HG02763 (cell line): ENCODE results near the gene CDC20.
"Not testable (repeated sequence)": the region's sequence is repeated elsewhere in the genome, so short reads cannot be mapped to it uniquely, and the experiment has no call there.

Experiments used
- ATAC-seq: cut with Tn5 transposase; IDR thresholded peaks from one replicate; pipeline ENCODE4 v1.9.1; 2021; ENCODE audit warnings: mild to moderate bottlenecking, moderate library complexity; ENCODE audit not compliant: unreplicated experiment

The CDC20 gene

GRCh38 chr1:43379476-43379875 lies 20.7 kb downstream of the CDC20 start:
- no peak for ATAC-seq

DNA sequence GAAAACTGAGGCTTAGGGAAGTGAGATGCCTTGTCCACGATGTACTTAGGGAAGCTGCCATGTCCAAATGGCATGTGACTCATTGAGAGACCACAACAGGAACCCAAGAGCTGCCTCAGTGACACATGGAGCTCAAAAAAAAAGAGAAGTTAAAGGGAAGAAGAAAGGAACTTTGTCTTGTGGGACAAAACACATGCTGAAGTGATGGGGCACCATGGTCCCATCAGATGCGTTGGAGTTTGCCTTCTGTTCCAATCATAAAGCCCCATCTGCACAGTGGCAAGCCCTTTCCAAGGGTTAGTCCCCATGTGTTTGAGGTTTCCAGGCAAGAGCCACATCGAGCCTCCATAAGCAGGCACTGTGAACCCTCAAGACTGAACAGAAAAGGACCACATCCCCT lies 22.8 kb downstream of the CDC20 start:
- no peak for ATAC-seq

GRCh38 chr1:43382027-43382779 lies 23.4 kb downstream of the CDC20 start:
- no peak for ATAC-seq

DNA sequence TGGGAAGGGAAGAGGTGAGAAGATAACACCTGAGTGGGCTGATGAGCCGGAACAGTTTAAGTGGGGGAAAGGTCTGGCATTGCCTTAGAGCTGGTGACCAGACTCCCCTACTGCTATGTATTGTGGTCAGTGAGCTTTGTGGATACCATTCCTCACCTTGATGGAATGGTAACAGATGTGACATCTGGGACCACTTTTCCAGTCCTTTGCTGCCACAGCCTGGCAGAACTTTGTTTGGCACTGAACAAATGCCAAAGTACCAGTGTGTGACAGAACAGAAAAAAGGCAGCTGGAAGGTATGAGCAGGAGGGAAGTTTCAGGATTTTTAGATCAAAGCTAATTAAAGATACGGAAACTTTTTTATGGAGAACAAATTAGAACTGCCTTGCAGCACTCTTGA lies 24.7 kb downstream of the CDC20 start:
- no peak for ATAC-seq

GRCh38 chr1:43386676-43387075 lies 27.9 kb downstream of the CDC20 start:
- ATAC-seq, result no peak

DNA sequence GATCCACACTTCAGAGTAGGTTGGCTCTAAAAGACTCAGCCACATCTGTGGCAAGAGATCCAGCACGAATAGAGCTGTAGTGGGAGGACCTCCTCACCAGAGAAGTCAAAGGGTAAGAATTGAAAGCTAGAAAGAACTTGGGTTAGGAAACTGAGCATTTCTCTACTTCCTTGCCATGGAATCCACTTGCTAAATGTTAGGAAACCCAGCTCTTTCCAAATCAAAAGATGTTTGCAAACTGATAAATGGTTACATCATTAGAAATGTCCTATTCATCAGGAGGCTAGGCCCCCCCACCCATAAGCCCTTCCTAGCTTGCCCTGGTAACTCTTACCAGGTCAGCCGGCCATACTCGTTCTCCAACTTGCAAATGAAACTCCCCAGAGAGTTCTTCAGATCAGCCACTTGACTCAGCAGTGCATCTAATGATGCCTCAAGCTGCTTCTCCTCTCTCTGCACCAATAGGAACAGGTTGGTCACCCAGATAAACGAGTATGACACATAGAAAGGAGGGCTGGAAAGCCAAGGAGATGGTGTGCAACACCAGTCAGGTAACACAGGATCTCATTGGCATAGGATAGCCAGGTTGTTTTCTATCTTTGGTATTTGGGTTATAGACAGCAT lies 29.3 kb downstream of the CDC20 start:
- ATAC-seq, result no peak

DNA sequence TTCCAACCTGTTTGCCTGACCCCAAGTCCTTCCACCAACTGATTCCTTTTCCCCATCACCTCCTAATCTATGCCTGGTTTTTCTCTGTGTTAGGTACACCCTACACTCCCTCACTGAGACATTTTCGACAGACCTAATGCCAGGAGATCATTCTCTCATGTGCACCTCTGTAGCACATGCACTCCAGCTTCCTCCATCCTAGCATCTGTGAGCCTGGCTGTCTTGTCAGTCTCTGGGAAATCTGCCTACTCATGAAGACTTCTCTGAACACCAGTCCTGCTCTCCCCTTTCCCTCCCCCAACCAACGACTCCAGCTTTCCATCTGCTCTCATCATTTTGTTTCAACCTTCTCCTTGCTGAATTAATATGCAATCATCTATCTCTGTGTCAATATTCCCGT lies 29.8 kb downstream of the CDC20 start:
- no peak for ATAC-seq

- ATAC-seq, result peak; percentile 87
Measured at GRCh38 chr1:43389326-43390313, 30.8 kb downstream of the CDC20 start, which contains the start of the genes MED8 and SZT2. Gene MED8 (minus strand): TSS chr1:43389800. CDS start chr1:43389764, 36 bp downstream. Gene SZT2 (plus strand): TSS chr1:43389899. CDS start chr1:43389969, 70 bp downstream.

GRCh38 chr1:43392702-43393101 lies 33.9 kb downstream of the CDC20 start:
- no peak for ATAC-seq

DNA sequence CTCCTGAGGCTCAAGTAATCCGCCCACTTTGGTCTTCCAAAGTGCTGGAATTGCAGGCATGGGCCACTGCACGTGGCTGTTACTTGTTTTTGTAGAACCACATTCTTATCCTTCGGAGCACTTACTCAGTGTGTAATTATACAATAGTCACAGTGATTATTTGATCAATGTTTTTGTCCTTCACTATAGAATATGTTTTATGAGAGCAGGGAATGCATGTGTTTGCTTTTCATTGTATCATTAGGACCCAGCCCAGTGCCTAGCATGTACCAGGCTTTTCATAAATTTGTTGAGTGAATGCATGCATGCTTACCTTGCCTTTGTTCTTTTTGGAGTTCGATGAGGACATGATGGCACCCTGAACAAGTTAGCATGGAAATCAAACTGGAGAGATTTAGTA lies 36.7 kb downstream of the CDC20 start:
- ATAC-seq, result no peak

- no peak for ATAC-seq
Measured at GRCh38 chr1:43396059-43396458, 37.3 kb downstream of the CDC20 start.

DNA sequence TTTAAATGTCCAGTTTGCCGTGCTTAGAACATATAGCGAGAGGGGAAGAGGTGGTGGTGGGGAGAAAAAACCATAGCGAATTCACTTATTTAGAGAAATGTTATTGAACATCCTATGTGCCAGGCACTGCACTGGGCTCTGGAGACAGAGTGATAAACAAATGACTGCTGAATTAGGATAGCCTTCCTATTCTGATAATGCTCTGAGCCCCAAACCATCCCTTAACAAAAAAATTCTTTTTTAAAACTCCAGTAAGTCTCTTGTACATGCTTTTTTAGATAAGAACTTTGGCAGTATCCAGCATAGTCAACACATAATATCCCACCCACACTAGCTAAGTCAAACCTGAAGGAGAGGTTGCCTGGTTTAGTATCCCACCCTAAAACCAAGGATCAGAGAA lies 39.4 kb downstream of the CDC20 start:
- ATAC-seq, result no peak

- ATAC-seq, result not testable (repeated sequence)
Measured at GRCh38 chr1:43400441-43400840, 41.7 kb downstream of the CDC20 start.

DNA sequence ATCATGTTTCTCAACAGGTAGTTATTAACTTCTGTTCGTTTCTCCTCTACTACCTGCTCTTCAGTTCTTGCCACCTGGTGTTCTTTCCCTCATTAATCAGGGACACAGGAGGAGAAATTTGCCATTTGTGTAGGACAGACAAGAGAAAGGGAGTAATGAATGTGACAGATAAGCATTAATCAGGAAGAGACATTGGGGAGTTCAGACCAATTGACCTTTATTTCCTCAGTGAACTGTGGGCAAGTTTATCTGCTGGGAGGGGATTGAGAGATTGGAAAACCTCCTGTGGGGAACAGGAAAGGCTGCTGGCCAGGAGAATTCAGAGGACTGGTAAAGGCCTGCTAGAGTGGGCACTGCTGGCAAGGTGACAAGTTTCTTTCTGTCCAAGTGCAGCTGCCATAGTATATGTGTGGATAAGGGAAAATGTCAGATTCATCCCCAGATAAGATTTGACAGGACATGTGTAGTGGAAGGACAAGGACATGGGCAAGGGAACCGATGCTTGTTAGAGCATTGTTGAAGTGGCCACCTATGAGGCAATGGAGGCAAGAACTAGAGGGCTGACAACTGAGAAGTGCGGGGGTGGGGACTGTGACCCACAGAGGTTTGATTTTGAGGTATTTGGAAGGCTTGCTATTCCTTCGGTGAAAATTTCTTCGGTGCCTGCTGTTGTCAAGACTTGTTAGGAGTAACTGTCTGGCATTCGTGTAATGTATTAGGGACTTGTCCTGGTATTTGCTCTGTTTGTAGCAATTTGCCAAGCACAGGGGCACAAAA lies 43.5 kb downstream of the CDC20 start:
- ATAC-seq, result no peak

DNA sequence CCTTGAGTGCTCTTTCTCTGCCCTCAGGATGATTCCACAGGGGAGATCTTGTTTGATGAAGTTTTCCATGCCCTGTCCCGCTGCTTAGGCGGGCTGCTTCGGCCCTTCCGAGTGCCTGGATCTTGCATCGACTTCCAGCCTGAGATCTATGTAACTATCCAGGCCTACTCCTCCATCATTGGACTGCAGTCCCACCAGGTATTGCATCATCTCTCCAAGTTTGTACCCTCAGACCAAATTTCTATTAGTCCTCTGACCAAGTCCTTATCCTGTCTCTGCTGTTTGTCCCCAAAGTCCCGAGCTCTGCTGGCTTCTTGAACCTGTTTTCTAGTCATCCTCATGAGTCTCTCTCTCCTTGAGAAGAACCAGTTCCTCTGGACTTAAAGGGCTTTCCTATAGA lies 45.6 kb downstream of the CDC20 start:
- ATAC-seq, result no peak

DNA sequence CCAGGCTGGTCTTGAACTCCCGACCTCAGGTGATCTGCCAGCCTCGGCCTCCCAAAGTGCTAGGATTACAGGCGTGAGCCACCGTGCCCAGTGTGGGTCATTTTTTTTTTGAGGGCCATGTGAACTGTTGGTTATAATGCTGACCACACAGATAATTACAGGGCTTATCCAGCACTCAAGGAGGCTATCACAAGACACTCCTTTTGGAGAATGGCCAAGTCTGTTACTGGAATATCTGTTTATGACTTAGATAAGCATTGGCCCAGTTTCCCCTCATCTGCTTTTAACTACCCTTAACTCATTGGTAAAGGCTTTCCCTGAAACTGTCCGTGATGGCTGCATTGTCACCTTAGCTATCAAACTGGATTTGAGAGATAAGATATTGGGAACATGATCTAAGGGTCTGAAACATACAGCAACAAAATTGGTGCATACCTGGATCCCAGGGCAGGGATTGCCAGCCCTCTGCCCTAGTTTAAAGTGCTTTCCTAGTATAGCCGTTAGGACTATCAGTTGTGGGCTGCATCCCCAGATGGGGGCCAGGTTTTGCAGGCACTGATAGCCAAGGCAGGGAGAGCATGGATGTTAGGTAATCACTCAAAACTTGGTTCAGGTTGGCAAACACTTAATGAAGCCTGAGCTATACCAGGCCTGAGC lies 46.6 kb downstream of the CDC20 start:
- ATAC-seq, result no peak

DNA sequence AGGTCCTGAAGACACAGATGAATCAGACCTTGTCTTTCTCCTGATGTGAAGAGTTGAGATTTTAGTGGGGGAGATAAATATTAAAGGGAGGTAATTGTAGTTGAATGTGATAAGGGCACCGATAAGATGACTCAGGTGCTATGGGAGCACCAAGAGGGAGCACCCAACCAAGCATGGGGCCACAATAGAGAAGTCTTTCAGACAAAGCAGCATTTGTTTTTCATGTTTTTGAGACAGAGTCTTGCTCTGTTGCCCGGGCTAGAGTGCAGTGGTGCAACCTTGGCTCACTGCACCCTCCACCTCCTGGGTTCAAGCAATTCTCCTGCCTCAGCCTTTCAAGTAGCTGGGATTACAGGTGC lies 47.1 kb downstream of the CDC20 start:
- ATAC-seq, result no peak

DNA sequence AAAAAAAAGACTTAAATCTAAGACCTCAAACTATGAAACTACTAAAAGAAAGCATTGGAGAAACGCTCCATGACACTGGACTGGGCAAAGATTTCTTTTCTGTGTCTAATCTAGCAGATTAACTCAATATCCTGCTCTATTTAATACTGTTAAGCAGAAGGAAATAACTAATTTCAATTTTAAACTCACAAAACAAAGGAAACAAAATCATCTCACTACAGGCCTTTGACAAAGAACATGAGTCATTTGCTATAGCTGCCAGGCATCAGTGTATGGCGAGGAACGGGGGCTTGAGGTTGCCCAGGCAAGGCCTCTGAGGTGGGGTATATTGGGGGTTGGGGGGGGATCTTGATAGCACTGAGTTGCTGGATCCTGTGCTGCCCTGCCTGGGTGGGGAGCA lies 51.8 kb downstream of the CDC20 start:
- ATAC-seq, result no peak
